Activated naive CD4-positive, alpha-beta T cell treated with anti-CD3 and anti-CD28 coated beads, Interleukin-2, amount 10 ng/mL, durations not matched to agents 7 days and 5 days (primary cell): ENCODE data around the gene PPIB.
"Not testable (repeated sequence)": the region's sequence is repeated elsewhere in the genome, so short reads cannot be mapped to it uniquely, and the experiment has no call there.

Source experiments
- CTCF ChIA-PET: fragments of 350-600 bp; sonication (Branson Sonifier 250); formaldehyde crosslinking; loops from one replicate; lab custom pipeline; 2021; ENCODE audit warnings: antibody characterized with exemption; lab: Charles Lee
- DNase-seq: peaks from one replicate; pipeline ENCODE4 v3.0.0-alpha.2; 2020
- H3K27ac Mint-ChIP-seq: one replicate; pipeline ENCODE4 v1.8.0; 2021; ENCODE audit warnings: mild to moderate bottlenecking, moderate library complexity, mixed read lengths
- H3K27me3 Mint-ChIP-seq: one replicate; pipeline ENCODE4 v1.8.0; 2021; ENCODE audit warnings: mild to moderate bottlenecking, mixed read lengths
- H3K36me3 Mint-ChIP-seq: one replicate; pipeline ENCODE4 v1.8.0; 2021; ENCODE audit warnings: mixed read lengths
- H3K4me1 Mint-ChIP-seq: one replicate; pipeline ENCODE4 v1.8.0; 2021; ENCODE audit warnings: mixed read lengths
- H3K4me3 Mint-ChIP-seq: one replicate; pipeline ENCODE4 v1.8.0; 2021; ENCODE audit warnings: mild to moderate bottlenecking, moderate library complexity, mixed read lengths
- H3K9me3 Mint-ChIP-seq: one replicate; pipeline ENCODE4 v1.8.0; 2021; ENCODE audit warnings: mixed read lengths

Gene PPIB

GRCh38 chr15:64121614-64122013 is 41.2 kb downstream of the PPIB start:
- no peak overlapping the region for H3K4me3 Mint-ChIP-seq
- no peaks in the 10 kb centered on the region for H3K4me1 Mint-ChIP-seq
- no peak overlapping the region for H3K27ac Mint-ChIP-seq
- no peak for DNase-seq
- H3K27me3 Mint-ChIP-seq, result no peaks in the 10 kb centered on the region
- peaks cover 46% of the 10 kb centered on the region for H3K36me3 Mint-ChIP-seq
- CTCF ChIA-PET, result no interaction called here
- H3K9me3 Mint-ChIP-seq, result no peaks in the 10 kb centered on the region

DNA sequence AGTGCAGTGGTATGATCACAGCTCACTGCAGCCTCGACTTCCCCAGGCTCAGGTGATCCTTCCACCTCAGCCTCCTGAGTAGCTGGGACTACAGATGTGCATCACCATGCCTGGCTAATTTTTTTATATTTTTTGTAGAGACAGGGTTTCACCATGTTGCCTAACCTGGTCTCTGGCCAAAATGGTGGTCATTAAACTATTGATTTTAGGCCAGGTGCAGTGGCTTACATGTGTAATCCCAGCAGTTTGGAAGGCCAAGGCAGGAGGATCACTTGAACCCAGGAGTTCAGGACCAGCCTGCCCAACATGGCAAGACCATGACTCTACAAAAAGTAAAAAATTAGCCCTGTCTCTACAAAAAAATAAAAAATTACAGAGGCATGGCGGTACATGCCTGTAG is 42.5 kb downstream of the PPIB start:
- peaks cover 48% of the 10 kb centered on the region for H3K36me3 Mint-ChIP-seq
- H3K9me3 Mint-ChIP-seq, H3K4me1 Mint-ChIP-seq, H3K4me3 Mint-ChIP-seq, H3K27me3 Mint-ChIP-seq, DNase-seq, CTCF ChIA-PET, H3K27ac Mint-ChIP-seq: not testable (repeated sequence)

GRCh38 chr15:64117759-64118487 is 44.9 kb downstream of the PPIB start:
- Mint-ChIP-seq H3K9me3 (no peaks in the 10 kb centered on the region), H3K4me3 (no peak overlapping the region), H3K27me3 (no peaks in the 10 kb centered on the region), H3K36me3 (peaks cover 48% of the 10 kb centered on the region), H3K27ac (no peak overlapping the region), H3K4me1 (no peaks in the 10 kb centered on the region)
- no peak for DNase-seq
- CTCF ChIA-PET, result no interaction called here

DNA sequence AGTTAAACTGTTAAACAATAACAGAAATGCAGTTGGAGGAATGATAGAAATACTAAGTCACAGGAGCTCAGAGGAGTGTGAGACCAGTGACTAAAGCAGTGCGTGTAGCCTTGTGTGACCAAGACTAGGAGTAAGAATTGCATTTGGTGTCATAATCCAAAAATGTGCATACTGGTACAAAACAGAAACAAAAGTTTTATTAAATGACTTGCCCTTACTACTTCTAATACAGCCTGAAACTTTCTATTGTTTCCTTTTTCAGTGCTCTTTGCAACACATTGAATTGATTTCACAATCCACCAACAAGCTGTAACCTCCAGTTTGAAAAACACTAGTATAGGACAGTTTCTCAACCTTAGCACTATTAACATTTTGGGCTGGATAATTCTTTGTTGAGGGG is 49.9 kb downstream of the PPIB start:
- Mint-ChIP-seq H3K27ac (no peak overlapping the region), H3K36me3 (peaks cover 35% of the 10 kb centered on the region)

DNA sequence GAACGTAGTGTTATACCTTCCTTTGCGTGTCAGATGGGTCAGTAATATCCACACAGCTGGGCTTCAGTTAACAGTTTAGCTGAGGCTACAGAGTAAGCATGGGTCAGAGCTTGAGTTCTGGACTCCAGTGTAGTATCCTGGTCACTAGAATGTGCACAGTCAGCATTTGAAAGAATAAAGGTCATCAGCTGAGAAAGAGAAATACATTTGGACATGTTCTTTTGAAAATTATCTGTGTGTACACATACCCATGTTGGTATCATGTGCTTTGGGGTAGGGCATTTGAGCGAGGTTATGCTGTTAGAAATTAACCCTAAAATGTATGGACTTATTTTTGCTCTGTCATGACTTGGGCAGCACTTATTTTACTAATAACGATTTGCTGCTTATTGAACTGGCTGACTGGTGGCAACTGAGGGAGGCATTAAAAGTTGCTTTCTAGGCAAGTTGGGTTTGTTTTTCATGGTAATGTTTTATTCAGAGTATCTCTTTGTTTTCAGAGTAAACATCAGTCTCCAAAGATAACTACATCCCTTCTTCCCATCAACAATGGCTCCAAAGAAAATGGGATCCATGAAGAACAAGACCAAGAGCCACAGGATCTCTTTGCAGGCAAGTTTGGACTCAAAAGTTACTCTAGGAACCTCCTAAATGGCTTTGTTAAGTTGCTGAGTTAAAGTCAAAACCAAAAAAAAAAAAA is 50.6 kb downstream of the PPIB start:
- Mint-ChIP-seq H3K27me3 (no peaks in the 10 kb centered on the region), H3K4me3 (no peak overlapping the region), H3K27ac (no peak overlapping the region), H3K9me3 (no peaks in the 10 kb centered on the region), H3K36me3 (peaks cover 33% of the 10 kb centered on the region), H3K4me1 (peaks cover 26% of the 10 kb centered on the region)
- CTCF ChIA-PET, result interaction anchor here (1.6 kb wide), 2 partner anchors 37 to 41 kb away, joined by 5 to 6 read pairs; no protein-coding TSS in a partner anchor
- no peak for DNase-seq

More for the DNA sequence above, 49.9 kb downstream of the PPIB start:
- CTCF ChIA-PET, result no interaction called here
- H3K4me3 Mint-ChIP-seq, result no peak overlapping the region
- H3K27me3 Mint-ChIP-seq, result no peaks in the 10 kb centered on the region
- no peaks in the 10 kb centered on the region for H3K9me3 Mint-ChIP-seq
- peaks cover 26% of the 10 kb centered on the region for H3K4me1 Mint-ChIP-seq
- DNase-seq, result no peak

- peaks cover 26% of the 10 kb centered on the region for H3K4me1 Mint-ChIP-seq
- no peak overlapping the region for H3K4me3 Mint-ChIP-seq
- peaks cover 31% of the 10 kb centered on the region for H3K36me3 Mint-ChIP-seq
- no peak overlapping the region for H3K27ac Mint-ChIP-seq
- CTCF ChIA-PET, result interaction anchor here (1.6 kb wide), 2 partner anchors 38 to 41 kb away, joined by 5 to 6 read pairs; no protein-coding TSS in a partner anchor
- H3K27me3 Mint-ChIP-seq, result no peaks in the 10 kb centered on the region
- no peak for DNase-seq
- no peaks in the 10 kb centered on the region for H3K9me3 Mint-ChIP-seq
Measured at GRCh38 chr15:64111679-64112050, 51.2 kb downstream of the PPIB start.

DNA sequence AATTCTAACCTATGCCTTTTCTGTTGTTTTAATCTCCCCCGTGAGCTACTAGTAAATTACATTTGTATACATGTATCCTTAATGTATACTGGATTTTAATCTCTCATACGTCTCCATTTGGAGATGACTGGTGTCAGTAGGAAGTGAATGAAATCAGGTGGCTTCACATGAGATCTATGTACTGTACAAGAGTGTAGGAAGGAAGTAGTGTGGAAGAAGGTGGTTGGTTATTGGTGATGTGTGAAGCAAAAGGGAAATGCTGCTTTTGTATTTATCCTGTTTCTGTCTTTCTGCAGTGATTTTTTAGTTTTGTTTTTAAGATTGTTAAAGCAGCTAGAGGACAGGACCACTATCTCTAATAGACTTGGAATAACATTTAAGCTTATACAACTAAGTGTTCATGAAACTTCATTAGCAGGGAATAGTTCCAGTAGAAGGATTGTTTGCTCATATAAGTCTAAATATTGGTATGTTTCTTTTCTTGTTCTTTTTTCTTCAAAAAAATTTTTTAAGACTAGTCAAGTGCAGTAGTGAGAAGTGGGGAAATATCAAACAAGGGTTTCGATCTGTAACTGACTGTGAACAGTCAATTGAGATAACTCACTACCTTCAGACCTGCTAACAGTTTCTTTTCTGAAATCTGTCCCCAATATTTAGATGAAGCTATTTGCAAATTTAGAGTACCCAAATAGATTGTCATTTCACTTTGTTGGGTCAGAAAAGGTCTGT is 51.7 kb downstream of the PPIB start:
- CTCF ChIA-PET, result interaction anchor here (1.6 kb wide), 2 partner anchors 38 to 42 kb away, joined by 5 to 6 read pairs; no protein-coding TSS in a partner anchor
- H3K27ac Mint-ChIP-seq, result peak overlapping the region; percentile 56
- no peaks in the 10 kb centered on the region for H3K9me3 Mint-ChIP-seq
- H3K36me3 Mint-ChIP-seq, result peaks cover 27% of the 10 kb centered on the region
- no peak overlapping the region for H3K4me3 Mint-ChIP-seq
- H3K27me3 Mint-ChIP-seq, result no peaks in the 10 kb centered on the region
- no peak for DNase-seq
- peaks cover 26% of the 10 kb centered on the region for H3K4me1 Mint-ChIP-seq

DNA sequence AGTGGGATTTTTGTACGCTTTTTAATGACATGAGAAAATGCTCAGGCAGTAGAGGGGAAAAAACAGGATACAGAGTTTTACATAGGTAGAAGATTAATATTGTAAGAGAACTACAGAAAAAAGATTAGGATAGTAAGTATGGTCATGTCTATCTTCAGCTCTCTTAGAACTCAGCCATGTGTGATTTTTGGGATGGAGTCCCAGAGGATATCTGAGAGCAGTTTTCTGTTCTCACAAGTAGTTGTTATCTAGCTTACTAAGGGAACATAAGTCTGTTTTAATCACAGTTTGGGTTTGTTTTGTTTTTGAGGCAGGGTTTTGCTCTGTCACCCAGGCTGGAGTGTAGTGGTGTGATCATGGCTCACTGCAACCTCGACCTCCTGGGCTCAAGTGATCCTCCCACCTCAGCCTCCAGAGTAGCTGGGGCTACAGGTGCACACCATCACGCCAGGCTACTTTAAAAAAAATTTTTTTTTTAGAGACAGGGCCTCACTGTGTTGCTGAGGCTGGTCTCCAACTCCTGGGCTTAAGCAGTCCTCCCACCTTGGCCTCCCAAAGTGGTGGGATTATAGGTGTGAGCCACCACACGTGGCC is 52.6 kb downstream of the PPIB start:
- CTCF ChIA-PET, result interaction anchor here (1.6 kb wide), 1 partner anchor 39 kb away, joined by 5 read pairs; no protein-coding TSS in a partner anchor
- not testable (repeated sequence) for H3K27me3 Mint-ChIP-seq, H3K9me3 Mint-ChIP-seq, H3K4me3 Mint-ChIP-seq, DNase-seq, H3K27ac Mint-ChIP-seq
- H3K4me1 Mint-ChIP-seq, result peaks cover 26% of the 10 kb centered on the region
- peaks cover 24% of the 10 kb centered on the region for H3K36me3 Mint-ChIP-seq

DNA sequence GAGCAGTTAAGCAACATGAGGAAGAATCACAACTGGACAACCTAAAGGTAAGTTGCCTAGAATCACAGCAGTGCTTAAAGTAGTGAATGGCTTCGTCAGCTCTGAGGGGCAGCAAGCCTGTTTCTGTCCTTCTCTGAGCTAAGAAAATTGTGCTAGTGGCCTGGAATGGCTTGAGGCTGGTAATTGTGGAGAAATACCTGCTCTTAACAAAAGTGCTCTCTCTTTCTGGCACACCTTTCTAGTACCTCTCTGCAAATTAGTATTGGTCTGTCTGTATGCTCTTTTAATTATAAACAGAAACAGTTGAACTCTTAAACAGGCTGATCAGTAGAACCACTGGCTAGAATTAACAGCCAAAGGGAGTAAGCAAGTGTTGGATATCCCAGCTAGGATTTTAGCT is 55.5 kb downstream of the PPIB start:
- H3K9me3 Mint-ChIP-seq, result no peaks in the 10 kb centered on the region
- H3K27ac Mint-ChIP-seq, result no peak overlapping the region
- no peaks in the 10 kb centered on the region for H3K27me3 Mint-ChIP-seq
- peaks cover 7% of the 10 kb centered on the region for H3K36me3 Mint-ChIP-seq
- CTCF ChIA-PET, result no interaction called here
- H3K4me1 Mint-ChIP-seq, result peaks cover 25% of the 10 kb centered on the region
- DNase-seq, result no peak
- H3K4me3 Mint-ChIP-seq, result no peak overlapping the region
